Stomach (tissue), 4 donors: ENCODE results near the gene UBE2R2.

Source experiments
- CTCF ChIP-seq, 7 experiments: fragments of 450-650 bp in 4 of 7; fragments of 200-600 bp in 3 of 7; sonication (generic) in 3 of 7; IDR thresholded peaks; one replicate each; pipeline ENCODE4 v1.5.1; 2016 to 2019; ENCODE audit warnings: antibody characterized with exemption in 7 of 7, control low read depth in 2 of 7, mild to moderate bottlenecking in 1 of 7
- EP300 ChIP-seq: sonication (generic); formaldehyde crosslinking; IDR thresholded peaks from one replicate; pipeline ENCODE4 v1.6.1; 2017; ENCODE audit warnings: antibody characterized with exemption
- POLR2A ChIP-seq, 4 donors: fragments of 450-650 bp; IDR thresholded peaks; one replicate each; pipeline ENCODE4 v1.6.1; 2016; ENCODE audit warnings: antibody characterized with exemption in 4 of 4, control low read depth in 2 of 4, mild to moderate bottlenecking in 1 of 4, moderate library complexity in 1 of 4
- POLR2AphosphoS5 ChIP-seq, 3 donors: sonication (generic); formaldehyde crosslinking; IDR thresholded peaks; one replicate each; pipeline ENCODE4 v1.6.1; 2016; ENCODE audit warnings: antibody characterized with exemption in 3 of 3

GRCh38 chr9:33795819-33796218 is 21.1 kb upstream of the UBE2R2 start:
- TF ChIP-seq POLR2A (IDR thresholded peaks at IDR 0.05) (no peak), POLR2AphosphoS5 (IDR thresholded peaks at IDR 0.05) (no peak), EP300 (no peak), CTCF (IDR thresholded peaks at IDR 0.05) (no peak)
